IPS DF 19.7 (cell line): ENCODE measurements around the gene MMRN1.

Source experiments
- DNase-seq: peaks from one replicate; pipeline ENCODE4 v3.0.0-alpha.2; 2013; ENCODE audit warnings: low read depth, low spot score

MMRN1 gene

GRCh38 chr4:89995006-89995405 lies 100.4 kb downstream of the MMRN1 start:
- DNase-seq, result no peak

GRCh38 chr4:89995814-89996213 lies 101.2 kb downstream of the MMRN1 start:
- no peak for DNase-seq

- no peak for DNase-seq
Measured at GRCh38 chr4:89997171-89997704, 102.6 kb downstream of the MMRN1 start.

- DNase-seq, result no peak
Measured at GRCh38 chr4:89998469-89999011, 103.9 kb downstream of the MMRN1 start.

- DNase-seq, result no peak
Measured at GRCh38 chr4:90001023-90001422, 106.4 kb downstream of the MMRN1 start.

- DNase-seq, result no peak
Measured at GRCh38 chr4:90002441-90003062, 107.9 kb downstream of the MMRN1 start.
